HepG2 (cell line): Measurements from ENCODE around the gene NT5DC2. TPM values are rescaled to one million over a fixed set of nuclear protein-coding genes. Genes with fewer than 3 reads are reported as not detected.

Experiments used
- ARNT2 ChIP-seq: sonication (generic); formaldehyde crosslinking; IDR thresholded peaks from 2 replicates; pipeline ENCODE4 v1.8.0; 2022; ENCODE audit warnings: mild to moderate bottlenecking, low read depth, missing genetic modification reagents, moderate library complexity
- DR1 ChIP-seq: sonication (generic); formaldehyde crosslinking; IDR thresholded peaks from 2 replicates; pipeline ENCODE4 v1.8.0; 2021; ENCODE audit warnings: mild to moderate bottlenecking, missing genetic modification reagents, inconsistent platforms
- JDP2 ChIP-seq: sonication (generic); formaldehyde crosslinking; IDR thresholded peaks from 2 replicates; pipeline ENCODE4 v1.8.1; 2022; ENCODE audit warnings: missing genetic modification reagents, borderline replicate concordance
- MBNL3 ChIP-seq: fragments of 250-450 bp; sonication (Bioruptor Pico); conservative IDR thresholded peaks from 2 replicates; pipeline ENCODE4 v1.8.0; 2022; ENCODE audit warnings: mild to moderate bottlenecking, inconsistent platforms
- MED13 ChIP-seq: sonication (generic); formaldehyde crosslinking; IDR thresholded peaks from 2 replicates; pipeline ENCODE4 v1.5.0; 2020; ENCODE audit warnings: missing genetic modification reagents
- NFYC ChIP-seq: IDR thresholded peaks from 2 replicates; pipeline ENCODE4 v1.6.1; 2016; ENCODE audit warnings: missing genetic modification reagents, missing compliant biosample characterization
- SALL1 ChIP-seq: sonication (generic); formaldehyde crosslinking; IDR thresholded peaks from 2 replicates; pipeline ENCODE4 v1.8.0; 2022; ENCODE audit warnings: mild to moderate bottlenecking, missing genetic modification reagents
- SRY ChIP-seq: sonication (generic); formaldehyde crosslinking; IDR thresholded peaks from 2 replicates; pipeline ENCODE4 v1.8.0; 2022; ENCODE audit warnings: mild to moderate bottlenecking, missing genetic modification reagents
- TRIM24 ChIP-seq: sonication (generic); formaldehyde crosslinking; IDR thresholded peaks from 2 replicates; pipeline ENCODE4 v1.8.0; 2022; ENCODE audit warnings: mild to moderate bottlenecking, missing genetic modification reagents
- ZBTB26 ChIP-seq: IDR thresholded peaks from 2 replicates; pipeline ENCODE4 v1.6.1; 2016; ENCODE audit warnings: missing compliant biosample characterization, missing genetic modification reagents, borderline replicate concordance
- ZC3H4 ChIP-seq: sonication (generic); formaldehyde crosslinking; IDR thresholded peaks from 2 replicates; pipeline ENCODE4 v1.4.0; 2020; ENCODE audit warnings: missing genetic modification reagents, borderline replicate concordance
- ZNF546 ChIP-seq: sonication (generic); formaldehyde crosslinking; conservative IDR thresholded peaks from 2 replicates; pipeline ENCODE4 v1.8.1; 2023; ENCODE audit warnings: mild to moderate bottlenecking, missing genetic modification reagents
- ZNF770 ChIP-seq: sonication (generic); formaldehyde crosslinking; IDR thresholded peaks from 2 replicates; pipeline ENCODE4 v1.5.0; 2020; ENCODE audit warnings: mild to moderate bottlenecking, missing genetic modification reagents
- ZNF800 ChIP-seq: sonication (generic); formaldehyde crosslinking; IDR thresholded peaks from 2 replicates; pipeline ENCODE4 v1.4.0; 2020; ENCODE audit warnings: missing genetic modification reagents
- polyA plus RNA-seq, 8 experiments: library from polyadenylated mRNA; depleted of rRNA in 3 of 8; stranded (reverse) in 7 of 8; unstranded in 1 of 8; fragments of >200 nt; fragmentation: Illumina TruSeq in 4 of 8; extraction: Trizol in 4 of 8; gene quantifications; 2 replicates each; pipeline versions ENCODE4 v1.2.1 to v1.2.3, GENCODE V29; 2011 to 2016; ENCODE audit warnings: low read depth in 4 of 8, missing spikeins in 1 of 8, mixed read lengths in 1 of 8; ENCODE audit not compliant: insufficient read depth in 1 of 8
- total RNA-seq, 5 experiments: library from RNA; depleted of rRNA; stranded (reverse); fragments of >200 nt; fragmentation: Illumina TruSeq; extraction: Trizol; gene quantifications; 2 replicates each; pipeline ENCODE4 v1.2.3, GENCODE V29; 2016; ENCODE audit warnings: low read depth in 1 of 5
- TF ChIP-seq, protein P1 (sequence below): sonication (generic); formaldehyde crosslinking; IDR thresholded peaks from 2 replicates; pipeline ENCODE4 v1.8.0; 2022; ENCODE audit warnings: mild to moderate bottlenecking, missing genetic modification reagents
- TF ChIP-seq, protein P2 (sequence below): sonication (generic); formaldehyde crosslinking; IDR thresholded peaks from 2 replicates; pipeline ENCODE4 v1.4.0; 2020; ENCODE audit warnings: mild to moderate bottlenecking, low read depth, missing genetic modification reagents

Gene NT5DC2
- total and polyA plus RNA-seq, 2 of the 13 experiments (the other 11 are each of a cell fraction or from before 2014, with no cell fraction given) = 131 to 240 TPM

DNA sequence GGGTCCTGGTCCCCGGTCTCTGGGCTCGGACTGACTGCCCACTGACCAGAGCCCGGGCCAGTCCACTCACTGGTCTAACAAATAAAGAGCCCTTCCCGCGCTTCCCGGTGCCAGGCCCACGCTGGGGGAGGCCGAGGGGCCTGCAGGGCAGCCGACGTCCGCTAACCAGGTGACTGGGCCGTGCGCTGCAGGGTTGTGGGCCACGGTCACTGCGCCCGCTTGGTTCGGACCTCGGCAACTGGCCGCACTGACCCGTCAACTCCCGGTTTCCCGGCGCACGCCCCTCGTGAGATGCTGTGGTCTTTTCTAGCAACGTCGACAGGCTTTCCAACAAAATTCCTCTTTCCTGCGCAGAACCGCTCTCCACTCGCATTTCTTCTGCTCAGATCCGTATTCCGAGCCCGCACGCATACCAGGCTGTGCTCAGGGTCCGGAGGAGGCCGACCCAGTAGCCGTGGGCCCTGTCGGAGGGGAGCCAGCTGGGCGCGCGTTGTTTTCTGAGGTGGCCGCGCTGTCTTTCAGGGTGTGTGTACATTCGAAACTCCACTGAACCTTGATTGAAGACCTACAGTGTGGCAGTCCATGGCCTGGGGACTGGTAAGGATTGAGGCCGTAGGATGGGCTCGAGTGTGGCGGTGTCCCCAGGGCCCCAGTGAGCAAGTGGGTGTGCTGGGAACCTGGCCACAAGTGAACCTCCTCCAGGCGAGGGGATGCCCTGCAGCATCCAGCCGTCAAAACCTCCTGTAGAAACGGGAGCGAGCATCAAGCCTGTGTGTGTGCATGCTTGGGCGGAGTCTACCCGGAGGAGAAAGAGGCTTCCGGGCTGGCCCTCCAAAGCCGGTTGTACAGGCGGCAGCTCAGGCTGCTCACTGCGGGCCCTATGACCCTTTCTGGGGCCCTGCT lies 875 bp upstream of the NT5DC2 start (continued):
- TF ChIP-seq ZNF770 = peak; percentile 38; the same call in 1 of the 2 replicates
- no peak for TF ChIP-seq ZBTB26
- TF ChIP-seq, protein P1, sequence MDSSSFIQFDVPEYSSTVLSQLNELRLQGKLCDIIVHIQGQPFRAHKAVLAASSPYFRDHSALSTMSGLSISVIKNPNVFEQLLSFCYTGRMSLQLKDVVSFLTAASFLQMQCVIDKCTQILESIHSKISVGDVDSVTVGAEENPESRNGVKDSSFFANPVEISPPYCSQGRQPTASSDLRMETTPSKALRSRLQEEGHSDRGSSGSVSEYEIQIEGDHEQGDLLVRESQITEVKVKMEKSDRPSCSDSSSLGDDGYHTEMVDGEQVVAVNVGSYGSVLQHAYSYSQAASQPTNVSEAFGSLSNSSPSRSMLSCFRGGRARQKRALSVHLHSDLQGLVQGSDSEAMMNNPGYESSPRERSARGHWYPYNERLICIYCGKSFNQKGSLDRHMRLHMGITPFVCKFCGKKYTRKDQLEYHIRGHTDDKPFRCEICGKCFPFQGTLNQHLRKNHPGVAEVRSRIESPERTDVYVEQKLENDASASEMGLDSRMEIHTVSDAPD = peak; percentile 57
- TF ChIP-seq DR1 = no peak
- peak; percentile 28; the same call in 1 of the 2 replicates for TF ChIP-seq SALL1 (CRISPR knock-in tag)
- TF ChIP-seq MBNL3 = no peak
- TF ChIP-seq, protein P2, sequence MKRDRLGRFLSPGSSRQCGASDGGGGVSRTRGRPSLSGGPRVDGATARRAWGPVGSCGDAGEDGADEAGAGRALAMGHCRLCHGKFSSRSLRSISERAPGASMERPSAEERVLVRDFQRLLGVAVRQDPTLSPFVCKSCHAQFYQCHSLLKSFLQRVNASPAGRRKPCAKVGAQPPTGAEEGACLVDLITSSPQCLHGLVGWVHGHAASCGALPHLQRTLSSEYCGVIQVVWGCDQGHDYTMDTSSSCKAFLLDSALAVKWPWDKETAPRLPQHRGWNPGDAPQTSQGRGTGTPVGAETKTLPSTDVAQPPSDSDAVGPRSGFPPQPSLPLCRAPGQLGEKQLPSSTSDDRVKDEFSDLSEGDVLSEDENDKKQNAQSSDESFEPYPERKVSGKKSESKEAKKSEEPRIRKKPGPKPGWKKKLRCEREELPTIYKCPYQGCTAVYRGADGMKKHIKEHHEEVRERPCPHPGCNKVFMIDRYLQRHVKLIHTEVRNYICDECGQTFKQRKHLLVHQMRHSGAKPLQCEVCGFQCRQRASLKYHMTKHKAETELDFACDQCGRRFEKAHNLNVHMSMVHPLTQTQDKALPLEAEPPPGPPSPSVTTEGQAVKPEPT (CRISPR knock-in tag) = no peak; the same call in 1 of the 2 replicates
- TF ChIP-seq ZNF546 (CRISPR knock-in tag) = 0 out of 2 replicates have a peak, but pooled peaks have one; percentile 60
- no peak for TF ChIP-seq ZC3H4 (CRISPR knock-in tag)
- TF ChIP-seq MED13 (CRISPR knock-in tag) = no peak
- peak; percentile 10; the same call in 1 of the 2 replicates for TF ChIP-seq NFYC (CRISPR knock-in tag)
- TF ChIP-seq ARNT2 (CRISPR knock-in tag) = no peak
- TF ChIP-seq SRY (CRISPR knock-in tag) = peak; percentile 76; the same call in 1 of the 2 replicates
- no peak for TF ChIP-seq JDP2 (CRISPR knock-in tag)
- TF ChIP-seq ZNF800 (CRISPR knock-in tag) = peak; percentile 27
- no peak for TF ChIP-seq TRIM24 (CRISPR knock-in tag)
